Progenitor cell of endocrine pancreas (in vitro differentiated cells): ENCODE results near the gene HEPACAM. TPM values are rescaled to one million over a fixed set of nuclear protein-coding genes. Genes with fewer than 3 reads are reported as not detected.

Source experiments
- DNase-seq: peaks from one replicate; pipeline ENCODE4 v3.0.0; 2021; ENCODE audit warnings: low spot score; ENCODE audit not compliant: unreplicated experiment
- H3K27ac Mint-ChIP-seq: 2 replicates; pipeline ENCODE4 v1.8.0; 2021; ENCODE audit warnings: mild to moderate bottlenecking, moderate library complexity, mixed read lengths
- H3K27me3 Mint-ChIP-seq: 2 replicates; pipeline ENCODE4 v1.8.0; 2021; ENCODE audit warnings: mixed read lengths
- H3K36me3 Mint-ChIP-seq: 2 replicates; pipeline ENCODE4 v1.8.0; 2022; ENCODE audit warnings: mixed read lengths; ENCODE audit not compliant: insufficient read depth
- H3K4me1 Mint-ChIP-seq: 2 replicates; pipeline ENCODE4 v1.8.0; 2021; ENCODE audit warnings: low read depth, mixed read lengths
- H3K4me3 Mint-ChIP-seq: 2 replicates; pipeline ENCODE4 v1.8.0; 2021; ENCODE audit warnings: low read depth, mild to moderate bottlenecking, moderate library complexity, mixed read lengths
- H3K9me3 Mint-ChIP-seq: 2 replicates; pipeline ENCODE4 v1.8.0; 2021; ENCODE audit warnings: low read depth, mixed read lengths
- total RNA-seq: library from RNA; stranded (reverse); gene quantifications from 2 replicates; pipeline ENCODE4 v1.2.1, GENCODE V29; 2021
- TF ChIP-seq, protein P1 (sequence below): fragments of 200-600 bp; sonication (generic); IDR thresholded peaks from one replicate; pipeline ENCODE4 v1.5.0; 2021; ENCODE audit warnings: antibody characterized with exemption, mild to moderate bottlenecking; ENCODE audit not compliant: unreplicated experiment

HEPACAM gene
- total RNA-seq, 1 donor from 2014 or later: 0.07 TPM

- DNase-seq: no peak
- TF ChIP-seq, protein P1, sequence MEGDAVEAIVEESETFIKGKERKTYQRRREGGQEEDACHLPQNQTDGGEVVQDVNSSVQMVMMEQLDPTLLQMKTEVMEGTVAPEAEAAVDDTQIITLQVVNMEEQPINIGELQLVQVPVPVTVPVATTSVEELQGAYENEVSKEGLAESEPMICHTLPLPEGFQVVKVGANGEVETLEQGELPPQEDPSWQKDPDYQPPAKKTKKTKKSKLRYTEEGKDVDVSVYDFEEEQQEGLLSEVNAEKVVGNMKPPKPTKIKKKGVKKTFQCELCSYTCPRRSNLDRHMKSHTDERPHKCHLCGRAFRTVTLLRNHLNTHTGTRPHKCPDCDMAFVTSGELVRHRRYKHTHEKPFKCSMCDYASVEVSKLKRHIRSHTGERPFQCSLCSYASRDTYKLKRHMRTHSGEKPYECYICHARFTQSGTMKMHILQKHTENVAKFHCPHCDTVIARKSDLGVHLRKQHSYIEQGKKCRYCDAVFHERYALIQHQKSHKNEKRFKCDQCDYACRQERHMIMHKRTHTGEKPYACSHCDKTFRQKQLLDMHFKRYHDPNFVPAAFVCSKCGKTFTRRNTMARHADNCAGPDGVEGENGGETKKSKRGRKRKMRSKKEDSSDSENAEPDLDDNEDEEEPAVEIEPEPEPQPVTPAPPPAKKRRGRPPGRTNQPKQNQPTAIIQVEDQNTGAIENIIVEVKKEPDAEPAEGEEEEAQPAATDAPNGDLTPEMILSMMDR: no peak
- Mint-ChIP-seq H3K36me3 (no peaks in the 10 kb centered on the region), H3K27me3 (peaks cover 40% of the 10 kb centered on the region), H3K9me3 (no peaks in the 10 kb centered on the region), H3K4me3 (no peak overlapping the region), H3K27ac (peak overlapping the region; percentile 17), H3K4me1 (peaks cover 9% of the 10 kb centered on the region)
These were observed 53.3 kb downstream of the HEPACAM start for GRCh38 chr11:124882339-124883071.

DNA sequence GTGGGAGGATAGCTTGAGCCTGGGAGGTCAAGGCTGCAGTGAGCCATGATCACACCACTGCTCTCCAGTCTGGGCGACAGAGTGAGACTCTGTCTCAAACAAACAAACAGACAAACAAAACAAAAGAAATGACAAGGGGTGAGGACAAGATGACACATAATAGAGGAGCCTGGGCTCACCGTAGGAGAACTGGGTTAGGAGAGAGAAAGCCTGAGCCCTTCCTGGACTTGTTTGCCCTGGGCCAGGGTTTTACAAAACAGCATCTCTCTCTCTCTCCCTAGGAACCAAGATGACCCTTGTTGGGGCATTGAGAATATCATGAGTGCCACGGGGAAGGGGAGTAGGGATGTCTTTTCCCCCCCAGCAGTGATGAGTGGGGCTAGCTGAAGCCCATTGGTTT, 54.9 kb downstream of the HEPACAM start:
- TF ChIP-seq, protein P1: no peak
- H3K36me3 Mint-ChIP-seq: no peaks in the 10 kb centered on the region
- DNase-seq: no peak

DNA sequence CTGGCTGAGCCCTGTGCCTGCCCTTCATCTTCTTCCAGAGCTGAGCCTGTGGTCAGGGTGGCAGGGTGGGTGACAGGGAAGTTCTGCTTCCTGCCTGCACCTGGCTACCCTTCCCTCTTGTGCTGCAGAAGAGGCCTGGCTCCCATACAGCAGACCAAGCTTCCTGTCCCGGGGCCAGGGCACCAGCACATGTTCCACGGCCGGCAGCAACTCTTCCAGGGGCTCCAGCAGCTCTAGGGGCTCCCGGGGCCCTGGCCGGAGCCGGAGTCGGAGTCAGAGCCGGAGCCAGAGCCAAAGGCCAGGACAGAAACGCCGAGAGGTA, 55.6 kb downstream of the HEPACAM start:
- H3K27me3 Mint-ChIP-seq: peaks cover 43% of the 10 kb centered on the region
- no peak for DNase-seq
- no peaks in the 10 kb centered on the region for H3K9me3 Mint-ChIP-seq
- H3K27ac Mint-ChIP-seq: no peak overlapping the region
- peaks cover 9% of the 10 kb centered on the region for H3K4me1 Mint-ChIP-seq
- TF ChIP-seq, protein P1: no peak
- H3K4me3 Mint-ChIP-seq: no peak overlapping the region
- H3K36me3 Mint-ChIP-seq: no peaks in the 10 kb centered on the region

More for the DNA sequence above, 54.9 kb downstream of the HEPACAM start:
- peaks cover 9% of the 10 kb centered on the region for H3K4me1 Mint-ChIP-seq
- H3K27me3 Mint-ChIP-seq: peaks cover 40% of the 10 kb centered on the region
- H3K27ac Mint-ChIP-seq: no peak overlapping the region
- no peak overlapping the region for H3K4me3 Mint-ChIP-seq
- H3K9me3 Mint-ChIP-seq: no peaks in the 10 kb centered on the region

DNA sequence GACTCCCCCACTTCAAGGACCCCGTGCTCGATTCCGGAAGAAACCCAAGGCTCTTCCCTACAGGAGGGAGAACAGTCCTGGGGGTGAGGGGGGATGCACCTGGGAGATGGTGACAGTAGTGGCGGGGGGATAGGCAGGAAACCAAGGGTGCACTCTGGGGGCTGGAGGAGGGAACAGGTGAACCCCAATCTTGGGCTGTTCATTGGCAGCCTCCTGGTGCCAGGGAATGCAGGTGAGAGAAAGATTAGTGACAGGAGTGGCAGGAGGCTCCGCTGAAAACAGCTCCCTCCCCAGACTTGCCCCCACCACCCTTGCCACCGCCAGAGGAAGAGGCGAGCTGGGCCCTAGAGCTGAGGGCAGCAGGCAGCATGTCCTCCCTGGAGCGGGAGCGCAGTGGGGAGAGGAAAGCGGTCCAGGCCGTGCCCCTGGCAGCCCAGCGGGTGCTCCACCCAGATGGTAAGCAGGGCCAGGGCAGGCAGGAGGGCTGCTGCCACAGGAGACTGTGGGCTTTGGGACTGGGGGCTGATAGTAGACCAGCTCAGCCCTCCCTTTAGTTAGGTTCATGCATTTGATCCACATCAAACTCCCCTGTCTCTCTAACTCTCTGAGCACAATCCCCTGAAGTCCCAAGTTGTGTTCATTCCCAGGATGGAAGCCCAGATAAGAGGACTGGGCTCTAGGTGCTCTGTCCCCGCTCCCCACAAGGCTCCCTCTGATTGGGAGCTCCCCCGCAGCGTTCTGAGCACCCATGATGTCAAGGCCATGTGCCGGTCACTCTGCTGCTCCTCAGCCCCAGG, 56.2 kb downstream of the HEPACAM start:
- Mint-ChIP-seq H3K27ac (no peak overlapping the region), H3K4me1 (peaks cover 9% of the 10 kb centered on the region), H3K9me3 (no peaks in the 10 kb centered on the region), H3K27me3 (peaks cover 48% of the 10 kb centered on the region), H3K36me3 (no peaks in the 10 kb centered on the region), H3K4me3 (no peak overlapping the region)
- DNase-seq: no peak
- TF ChIP-seq, protein P1: no peak

DNA sequence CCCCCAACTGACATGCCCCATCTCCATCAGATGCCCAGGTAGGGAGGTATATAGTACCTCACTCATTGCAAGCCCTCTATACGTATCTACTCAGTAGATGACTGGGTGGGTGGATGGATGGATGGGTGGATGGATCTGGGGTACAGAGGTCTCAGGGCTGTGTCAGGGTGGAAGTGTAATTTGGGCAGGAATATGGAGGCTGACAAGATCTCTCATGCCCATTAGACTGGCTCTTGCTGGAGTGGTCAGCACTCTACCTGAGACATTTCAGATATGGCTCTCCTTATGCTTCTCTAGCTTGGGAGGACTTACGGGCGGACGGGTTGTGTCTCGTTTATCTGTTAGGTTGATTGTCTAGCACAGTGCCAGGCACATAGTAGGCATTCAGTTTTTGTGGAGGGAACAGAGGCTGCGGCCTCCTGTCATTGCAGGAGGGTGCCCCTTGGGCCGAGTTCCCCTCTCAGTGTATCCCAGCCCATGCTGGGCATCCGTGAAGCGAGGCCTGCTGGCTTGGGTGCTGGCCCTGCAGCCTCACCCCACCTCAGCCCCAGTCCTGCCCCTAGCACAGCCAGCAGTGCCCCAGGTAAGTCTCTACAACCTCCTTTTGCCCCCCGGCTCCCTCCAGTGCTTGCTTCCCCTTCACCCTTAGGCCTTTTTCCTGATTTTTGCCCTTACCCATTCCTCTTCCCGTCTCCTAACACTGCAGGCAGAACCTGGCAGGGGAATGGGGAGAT, 56.9 kb downstream of the HEPACAM start:
- Mint-ChIP-seq H3K9me3 (no peaks in the 10 kb centered on the region), H3K4me3 (no peak overlapping the region), H3K27ac (no peak overlapping the region), H3K27me3 (peaks cover 51% of the 10 kb centered on the region), H3K4me1 (peaks cover 9% of the 10 kb centered on the region), H3K36me3 (no peaks in the 10 kb centered on the region)
- DNase-seq: no peak
- TF ChIP-seq, protein P1: no peak
